T-helper 2 cell treated with Interferon-gamma antibody and Interleukin-4, amounts not matched to agents 100 ng/mL and 5 ng/mL, for 36 hours (primary cell): ENCODE measurements around the gene STMN3. TPM values are rescaled to one million over a fixed set of nuclear protein-coding genes. Genes with fewer than 3 reads are reported as not detected.

Experiments used
- intact Hi-C: fragments of 100-400 bp; cut with micrococcal nuclease; formaldehyde crosslinking; loops from one replicate; pipeline ENCODE4 v1.15.1; 2023
- total RNA-seq: library from RNA; stranded (reverse); gene quantifications from 2 replicates; pipeline ENCODE4 v1.2.3, GENCODE V29; 2022

The STMN3 gene
- 25.9 and 27.3 TPM in 2 replicates for total RNA-seq

GRCh38 chr20:63653041-63653973 is at the start of gene STMN3:
STMN3 (minus strand) TSS chr20:63653424; CDS start chr20:63653345, 79 bp downstream.
- intact Hi-C loops: loop anchor here (5.0 to 10.0 kb wide), 4 partner anchors 71 to 411 kb away; partner anchors contain the start of genes ABHD16B, SAMD10, TCEA2 and TPD52L2

- intact Hi-C loops: no loop called here
These were observed 48.9 kb upstream of the STMN3 start for GRCh38 chr20:63702036-63702665.

- intact Hi-C loops: no loop called here
These were observed 48.3 kb upstream of the STMN3 start for GRCh38 chr20:63701329-63702035.

GRCh38 chr20:63701051-63701328 is 47.8 kb upstream of the STMN3 start:
- intact Hi-C loops: no loop called here

GRCh38 chr20:63700199-63701050 is 47.2 kb upstream of the STMN3 start:
- intact Hi-C loops: no loop called here

- intact Hi-C loops: no loop called here
These were observed 46.4 kb upstream of the STMN3 start for GRCh38 chr20:63699466-63700198.

GRCh38 chr20:63698739-63699465 is 45.7 kb upstream of the STMN3 start:
- intact Hi-C loops: no loop called here

GRCh38 chr20:63697868-63698545 is 44.8 kb upstream of the STMN3 start:
- intact Hi-C loops: no loop called here

GRCh38 chr20:63697357-63697867 is 44.2 kb upstream of the STMN3 start:
- intact Hi-C loops: no loop called here

- intact Hi-C loops: no loop called here
These were observed 43.6 kb upstream of the STMN3 start, which contains the start of gene TNFRSF6B for GRCh38 chr20:63696628-63697356. TNFRSF6B (plus strand) TSS chr20:63696652; CDS start chr20:63696768, 116 bp downstream.

- intact Hi-C loops: no loop called here
These were observed 43.0 kb upstream of the STMN3 start for GRCh38 chr20:63696306-63696627.

GRCh38 chr20:63695424-63696305 is 42.4 kb upstream of the STMN3 start:
- intact Hi-C loops: no loop called here

- intact Hi-C loops: no loop called here
These were observed 41.6 kb upstream of the STMN3 start for GRCh38 chr20:63694584-63695423.

GRCh38 chr20:63693733-63694583 is 40.7 kb upstream of the STMN3 start:
- intact Hi-C loops: no loop called here

GRCh38 chr20:63693083-63693732 is 40.0 kb upstream of the STMN3 start:
- intact Hi-C loops: no loop called here
